DMS153 treated with DMSO at 0.1 percent for 48 hours (cell line): ENCODE data around the gene TXLNA.
"Not testable (repeated sequence)": the region's sequence is repeated elsewhere in the genome, so short reads cannot be mapped to it uniquely, and the experiment has no call there.

Experiments
- DNase-seq: peaks from one replicate; lab custom pipeline; 2025; ENCODE audit not compliant: unreplicated experiment; lab: John Stamatoyannopoulos, UW

TXLNA gene

DNA sequence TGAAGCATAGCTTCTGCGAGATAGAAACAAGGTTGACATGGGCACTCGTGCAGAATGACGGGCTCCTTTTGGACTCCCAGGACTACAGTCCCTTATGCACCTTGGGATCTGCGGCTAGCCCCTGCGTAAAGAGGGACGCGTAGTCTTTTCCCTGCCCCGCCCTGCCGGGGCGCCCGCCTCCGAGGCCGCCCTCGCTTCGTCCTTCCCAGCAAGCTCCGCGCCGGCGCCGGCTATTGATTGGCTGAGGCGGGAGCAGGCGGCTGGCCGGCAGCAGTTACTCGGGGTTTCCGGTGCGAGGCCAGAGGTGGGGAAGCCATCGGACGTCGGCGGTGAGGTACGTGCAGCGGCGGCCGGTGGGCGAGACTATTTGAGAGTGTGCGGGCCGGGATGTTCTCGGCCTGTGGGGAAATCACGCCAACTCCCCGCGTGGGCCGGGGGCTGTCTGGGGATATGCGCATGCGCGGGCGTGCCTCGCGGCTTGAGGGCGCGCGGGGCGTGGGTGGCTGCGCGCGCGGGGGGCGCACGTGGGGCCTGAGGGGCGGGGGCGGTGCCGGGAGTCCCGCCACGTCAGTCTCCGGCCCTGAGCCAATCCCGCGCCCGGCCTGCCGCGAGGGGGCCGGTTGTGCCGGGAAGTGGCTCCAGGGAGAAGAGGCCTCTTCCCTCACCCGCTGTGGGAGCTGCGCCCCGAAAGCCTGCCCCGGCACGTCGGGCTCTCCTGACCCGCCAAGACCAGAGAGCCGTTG is at the start of gene TXLNA:
TSS of gene TXLNA (plus strand) at position 233 of the 743 bp plus-strand sequence. CDS start 671 bp downstream, outside the sequence.
- DNase-seq = peak; percentile 98

DNA sequence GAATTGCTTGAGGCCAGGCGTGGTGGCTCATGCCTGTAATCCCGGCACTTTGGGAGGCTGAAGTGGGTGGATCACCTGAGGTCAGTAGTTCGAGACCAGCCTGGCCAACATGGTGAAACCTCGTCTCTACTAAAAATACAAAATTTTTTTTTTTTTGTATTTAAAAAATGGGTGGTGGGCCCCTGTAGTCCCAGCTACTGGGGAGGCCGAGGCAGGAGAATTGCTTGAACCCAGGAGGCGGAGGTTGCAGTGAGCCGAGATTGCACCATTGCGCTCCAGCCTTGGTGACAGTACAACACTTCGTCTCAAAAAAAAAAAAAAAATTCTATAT is 45.6 kb upstream of the TXLNA start:
- not testable (repeated sequence) for DNase-seq

DNA sequence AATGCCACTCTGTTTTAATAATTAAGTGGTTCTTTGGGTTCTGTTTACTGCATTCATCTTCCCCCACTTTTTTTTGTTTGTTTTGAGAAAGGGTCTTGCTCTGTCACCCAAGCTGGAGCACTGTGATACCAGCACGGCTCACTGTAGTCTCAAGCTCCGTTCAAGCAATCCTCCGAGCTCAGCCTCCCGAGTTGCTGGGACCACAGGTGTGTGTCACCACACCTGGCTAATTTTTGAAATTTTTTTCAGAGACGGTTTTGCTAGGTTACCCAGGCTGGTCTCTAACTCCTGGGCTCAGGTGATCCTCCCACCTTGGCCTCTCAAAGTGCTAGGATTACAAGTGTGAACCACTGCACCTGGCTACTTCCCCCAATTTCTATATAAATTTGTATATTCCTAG is 42.4 kb upstream of the TXLNA start:
- no peak for DNase-seq

DNA sequence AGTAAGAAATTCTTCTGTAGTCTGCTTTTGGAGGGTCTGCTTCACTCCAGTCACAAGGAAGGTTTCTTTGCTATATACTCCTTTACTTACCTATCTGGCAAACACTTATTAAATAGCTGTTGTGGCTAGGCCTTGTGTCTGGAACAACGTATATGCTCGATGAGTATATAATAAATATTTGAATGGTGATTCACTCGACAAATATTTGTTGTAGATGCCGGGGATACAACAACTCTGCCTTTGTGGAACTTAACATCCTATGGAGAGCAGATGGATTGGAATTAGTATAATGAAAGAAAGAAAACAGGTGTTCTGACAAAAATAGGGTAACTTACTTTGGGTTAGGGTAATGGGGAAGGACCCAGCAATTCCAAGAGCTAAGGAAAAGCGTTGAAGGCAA is 40.5 kb upstream of the TXLNA start:
- DNase-seq = no peak

DNA sequence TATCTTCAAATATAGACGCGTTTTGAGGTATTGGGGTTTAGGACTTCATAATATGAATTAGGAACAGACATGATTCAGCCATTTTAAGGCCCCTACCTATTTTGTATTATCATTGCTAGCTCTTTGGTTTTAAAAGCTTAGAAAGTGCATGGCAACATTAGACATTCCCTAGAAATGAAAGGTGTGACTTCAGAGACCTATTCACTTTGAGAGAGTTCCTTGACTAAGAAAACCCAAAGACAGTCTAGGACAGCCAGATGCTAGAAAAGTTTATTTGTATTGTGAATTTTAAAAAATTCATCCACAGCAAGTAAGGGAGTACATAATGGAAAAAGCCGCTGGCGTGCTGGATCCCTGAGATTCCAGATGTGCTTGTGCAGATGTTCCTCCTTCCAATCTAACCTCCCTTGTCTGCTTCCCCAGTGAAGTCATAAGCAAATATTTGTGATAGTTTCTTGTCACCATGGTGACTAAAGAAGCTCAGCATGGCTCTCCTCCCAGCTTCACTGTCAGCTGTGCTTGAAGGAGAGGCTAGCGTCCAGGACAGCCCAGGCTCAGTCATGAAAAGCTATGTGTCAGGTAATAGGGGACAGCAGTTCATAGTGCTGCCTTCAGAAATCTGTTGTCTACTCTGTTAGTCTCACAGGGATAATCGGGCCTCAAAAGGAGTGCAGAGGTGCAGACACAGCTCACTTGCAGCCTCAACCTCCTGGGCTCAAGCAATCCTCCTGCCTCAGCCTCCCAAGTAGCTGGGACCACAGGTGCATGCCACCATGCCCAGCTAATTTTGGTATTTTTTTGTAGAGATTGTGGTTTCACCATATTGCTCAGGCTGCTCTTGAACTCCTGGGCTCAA is 36.8 kb upstream of the TXLNA start:
- DNase-seq = no peak

DNA sequence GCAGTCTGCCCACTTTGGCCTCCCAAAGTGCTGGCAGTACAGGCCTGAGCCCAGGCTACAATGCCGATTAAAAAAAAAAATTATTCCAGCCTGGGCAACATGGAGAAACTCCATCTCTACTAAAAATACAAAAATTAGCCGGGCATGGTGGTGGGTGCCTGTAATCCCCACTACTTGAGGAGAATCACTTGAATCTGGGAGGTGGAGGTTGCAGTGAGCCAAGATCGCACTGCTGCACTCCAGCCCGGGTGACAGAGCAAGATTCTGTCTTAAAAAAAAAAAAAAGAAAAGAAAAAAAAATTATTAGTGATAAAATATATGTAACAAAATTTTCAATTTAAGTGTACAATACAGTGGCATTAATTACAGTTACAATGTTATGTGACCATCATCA is 36.2 kb upstream of the TXLNA start:
- not testable (repeated sequence) for DNase-seq

- no peak for DNase-seq
These were observed 35.4 kb upstream of the TXLNA start for GRCh38 chr1:32144033-32144432.

- DNase-seq = not testable (repeated sequence)
These were observed 31.7 kb upstream of the TXLNA start for GRCh38 chr1:32147799-32148198.

DNA sequence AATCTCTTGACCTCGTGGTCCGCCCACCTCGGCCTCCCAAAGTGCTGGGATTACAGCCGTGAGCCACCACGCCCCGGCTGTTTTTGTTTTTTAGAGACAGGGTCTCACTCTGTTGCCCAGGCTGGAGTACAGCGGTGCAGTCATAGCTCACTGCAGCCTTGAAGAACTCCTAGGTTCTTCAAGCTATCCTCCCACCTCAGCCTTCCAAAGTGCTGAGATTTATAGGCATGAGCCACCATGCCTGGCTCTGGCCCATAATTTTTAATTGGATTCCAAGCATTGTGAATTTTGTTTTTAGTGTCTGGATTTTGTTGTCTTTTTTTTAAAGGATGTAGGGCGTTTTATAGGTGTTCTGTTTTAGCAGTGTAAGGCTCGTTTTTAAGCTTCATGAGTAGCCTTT is 28.6 kb upstream of the TXLNA start:
- DNase-seq = no peak

- no peak for DNase-seq
These were observed 28.1 kb upstream of the TXLNA start for GRCh38 chr1:32151319-32151787.

DNA sequence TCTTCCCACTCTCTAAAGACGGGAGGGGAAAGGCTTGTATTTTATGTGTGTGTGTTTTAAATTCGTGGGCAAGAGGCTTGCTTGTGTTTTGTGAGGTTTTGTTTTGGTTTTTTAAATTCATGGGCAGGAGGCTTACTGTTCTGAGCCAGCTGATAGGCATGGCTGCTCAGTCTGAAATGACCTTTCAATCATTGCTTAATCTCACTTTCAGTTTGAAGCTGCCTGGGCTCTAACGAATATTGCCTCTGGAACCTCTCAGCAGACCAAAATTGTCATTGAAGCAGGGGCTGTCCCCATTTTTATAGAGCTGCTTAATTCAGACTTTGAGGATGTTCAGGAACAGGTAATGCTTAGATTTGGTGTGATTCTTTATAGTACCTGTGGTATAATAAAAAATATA is 20.3 kb upstream of the TXLNA start:
- no peak for DNase-seq

DNA sequence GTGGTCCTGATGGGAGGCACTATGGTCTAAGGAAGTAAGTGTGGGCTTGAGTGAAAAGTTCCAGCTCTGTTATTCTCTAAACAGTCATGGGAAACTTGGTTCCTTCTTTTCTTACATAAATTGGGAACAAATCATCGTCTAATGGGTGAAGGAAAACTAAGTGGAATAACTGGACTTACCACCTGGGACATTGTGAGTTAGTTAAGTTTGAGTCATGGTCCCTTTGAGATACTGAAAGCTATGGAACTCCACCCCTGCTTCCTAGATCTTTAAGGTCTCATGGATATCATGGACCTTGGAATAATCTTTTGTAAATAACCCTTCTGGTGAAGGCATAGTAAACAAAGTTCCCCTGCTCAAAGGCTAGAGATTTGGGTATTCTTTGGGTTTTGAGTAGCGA is 16.1 kb upstream of the TXLNA start:
- DNase-seq = no peak

- DNase-seq = not testable (repeated sequence)
These were observed 13.8 kb upstream of the TXLNA start for GRCh38 chr1:32165633-32166032.

GRCh38 chr1:32170991-32171390 is 8.5 kb upstream of the TXLNA start:
- DNase-seq = no peak

- no peak for DNase-seq
These were observed 6.7 kb upstream of the TXLNA start for GRCh38 chr1:32172621-32173245.

DNA sequence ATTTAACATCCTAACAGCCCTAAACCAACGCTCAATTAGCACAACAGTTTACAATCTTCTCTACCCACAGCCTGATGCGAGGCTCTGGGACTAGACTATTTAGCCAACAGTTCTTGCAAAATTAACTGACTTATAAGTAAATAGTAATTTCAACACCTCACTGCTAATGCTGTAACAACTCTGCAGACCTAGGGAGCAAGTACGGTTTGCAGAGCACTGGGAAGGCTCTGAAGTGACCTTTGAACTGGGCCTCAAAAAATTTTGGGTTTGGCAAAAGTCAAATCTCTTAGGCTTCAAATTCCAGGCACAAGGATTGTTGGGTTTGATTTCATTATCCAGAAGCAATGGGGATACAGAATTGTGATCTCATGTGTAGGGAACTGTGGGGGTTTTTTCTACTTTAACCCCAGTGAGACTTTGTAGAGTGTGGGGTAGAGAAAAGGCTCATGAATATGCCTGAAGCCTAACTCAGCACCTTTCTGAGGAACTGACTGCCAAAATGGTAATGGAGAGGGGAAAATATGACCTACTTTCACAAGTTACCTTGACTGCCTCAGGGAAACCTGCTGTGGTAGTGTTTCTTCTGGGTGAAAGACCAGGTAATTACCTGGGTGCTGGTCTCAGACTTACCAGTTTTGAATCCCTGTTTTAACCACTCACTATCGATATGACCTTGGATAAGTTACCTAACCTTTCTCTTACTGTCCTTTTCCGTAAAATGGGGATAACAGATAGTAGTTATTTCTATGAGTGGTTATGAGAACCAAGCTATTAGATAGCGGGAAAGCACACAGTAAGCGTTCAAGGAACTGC is 889 bp upstream of the TXLNA start:
- no peak for DNase-seq

- peak; percentile 84 for DNase-seq
These were observed 357 bp upstream of the TXLNA start for GRCh38 chr1:32179193-32179442.

DNA sequence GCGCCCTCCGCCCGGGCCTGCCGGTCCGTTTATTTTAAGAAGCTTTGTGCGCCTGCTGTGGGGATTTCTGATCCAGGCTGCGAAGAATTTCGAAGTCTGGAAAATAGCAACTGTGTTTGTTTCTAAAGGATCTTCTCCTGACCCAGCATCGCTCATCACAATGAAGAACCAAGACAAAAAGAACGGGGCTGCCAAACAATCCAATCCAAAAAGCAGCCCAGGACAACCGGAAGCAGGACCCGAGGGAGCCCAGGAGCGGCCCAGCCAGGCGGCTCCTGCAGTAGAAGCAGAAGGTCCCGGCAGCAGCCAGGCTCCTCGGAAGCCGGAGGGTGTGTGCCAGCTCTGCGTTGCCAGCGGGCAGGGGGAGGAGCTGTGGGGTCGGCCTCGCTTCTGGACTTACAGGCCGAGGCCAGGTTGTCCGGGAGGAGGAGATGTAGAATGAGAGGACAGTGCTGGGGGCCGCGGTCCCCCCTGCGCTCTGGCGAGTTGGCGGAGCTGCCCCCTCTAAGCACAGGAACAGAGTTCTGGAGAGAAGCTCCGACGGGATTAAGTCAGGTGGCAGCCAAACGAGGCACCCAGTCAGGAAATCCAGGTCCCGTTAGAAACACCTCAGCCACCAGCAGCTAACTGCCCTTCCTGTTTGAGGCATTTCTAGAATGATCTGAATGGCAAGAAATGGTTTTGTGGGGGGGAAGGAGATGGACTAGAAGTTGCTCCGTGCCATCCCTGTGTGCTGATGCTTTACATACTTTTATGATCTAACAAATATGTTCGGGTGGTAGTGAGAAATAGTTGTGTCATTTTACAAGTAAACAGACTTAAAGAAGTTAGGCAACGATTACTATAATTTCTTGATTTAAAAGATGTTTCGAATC is 948 bp downstream of the TXLNA start:
- no peak for DNase-seq

DNA sequence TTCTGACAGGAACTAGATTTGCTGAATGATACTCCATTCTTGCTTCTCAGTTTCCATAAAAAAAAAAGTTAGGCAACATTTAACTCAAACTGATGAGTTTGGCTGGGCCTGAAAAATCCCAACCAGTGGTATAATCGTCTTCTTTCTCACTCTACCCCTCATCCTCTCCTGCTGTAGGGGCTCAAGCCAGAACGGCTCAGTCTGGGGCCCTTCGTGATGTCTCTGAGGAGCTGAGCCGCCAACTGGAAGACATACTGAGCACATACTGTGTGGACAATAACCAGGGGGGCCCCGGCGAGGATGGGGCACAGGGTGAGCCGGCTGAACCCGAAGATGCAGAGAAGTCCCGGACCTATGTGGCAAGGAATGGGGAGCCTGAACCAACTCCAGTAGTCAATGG is 1.6 kb downstream of the TXLNA start:
- DNase-seq = no peak

GRCh38 chr1:32181563-32181962 is 2.1 kb downstream of the TXLNA start:
- DNase-seq = no peak
